HG02759 (cell line): ENCODE results near the gene RNF149.
"Not testable (repeated sequence)": the region's sequence is repeated elsewhere in the genome, so short reads cannot be mapped to it uniquely, and the experiment has no call there.

Experiments used
- ATAC-seq: cut with Tn5 transposase; IDR thresholded peaks from one replicate; pipeline ENCODE4 v1.9.1; 2021; ENCODE audit warnings: mild to moderate bottlenecking, moderate library complexity; ENCODE audit not compliant: unreplicated experiment

RNF149 gene

GRCh38 chr2:101308432-101309210 is at the start of gene RNF149:
Gene RNF149, minus strand, starts transcription at chr2:101308701. Its CDS starts 113 bp downstream, at chr2:101308588.
- peak; percentile 72 for ATAC-seq

GRCh38 chr2:101357376-101357775 is 48.9 kb upstream of the RNF149 start:
- ATAC-seq: no peak

GRCh38 chr2:101356521-101356920 is 48.0 kb upstream of the RNF149 start:
- ATAC-seq: no peak

- ATAC-seq: no peak
Observed at GRCh38 chr2:101356055-101356454, 47.6 kb upstream of the RNF149 start.

GRCh38 chr2:101355401-101356054 is 47.0 kb upstream of the RNF149 start:
- no peak for ATAC-seq

- ATAC-seq: no peak
Observed at GRCh38 chr2:101354420-101355311, 46.2 kb upstream of the RNF149 start.

GRCh38 chr2:101352631-101353030 is 44.1 kb upstream of the RNF149 start:
- not testable (repeated sequence) for ATAC-seq

- ATAC-seq: no peak
Observed at GRCh38 chr2:101351207-101351606, 42.7 kb upstream of the RNF149 start.

GRCh38 chr2:101349893-101350662 is 41.6 kb upstream of the RNF149 start:
- no peak for ATAC-seq

GRCh38 chr2:101348883-101349282 is 40.4 kb upstream of the RNF149 start:
- no peak for ATAC-seq

- ATAC-seq: no peak
Observed at GRCh38 chr2:101346909-101347308, 38.4 kb upstream of the RNF149 start.

GRCh38 chr2:101344137-101344536 is 35.6 kb upstream of the RNF149 start:
- no peak for ATAC-seq

GRCh38 chr2:101342625-101343008 is 34.1 kb upstream of the RNF149 start:
- ATAC-seq: no peak

GRCh38 chr2:101341901-101342624 is 33.6 kb upstream of the RNF149 start:
- ATAC-seq: no peak

- no peak for ATAC-seq
Observed at GRCh38 chr2:101341421-101341820, 32.9 kb upstream of the RNF149 start.

GRCh38 chr2:101340141-101340551 is 31.6 kb upstream of the RNF149 start:
- ATAC-seq: no peak

GRCh38 chr2:101339266-101339880 is 30.9 kb upstream of the RNF149 start:
- ATAC-seq: no peak

GRCh38 chr2:101337877-101338276 is 29.4 kb upstream of the RNF149 start:
- no peak for ATAC-seq
